WI38 (cell line): ENCODE data around the gene NELFB.

ENCODE experiments used
- H3K4me3 ChIP-seq: 2 replicates; pipeline ENCODE4 v1.5.1; 2011; ENCODE audit warnings: low read depth, mild to moderate bottlenecking, control low read depth, low read length
- CTCF ChIP-seq: IDR thresholded peaks from 2 replicates; pipeline ENCODE4 v1.5.1; 2012; ENCODE audit warnings: low read depth, mild to moderate bottlenecking, control low read depth, low read length

NELFB gene

DNA sequence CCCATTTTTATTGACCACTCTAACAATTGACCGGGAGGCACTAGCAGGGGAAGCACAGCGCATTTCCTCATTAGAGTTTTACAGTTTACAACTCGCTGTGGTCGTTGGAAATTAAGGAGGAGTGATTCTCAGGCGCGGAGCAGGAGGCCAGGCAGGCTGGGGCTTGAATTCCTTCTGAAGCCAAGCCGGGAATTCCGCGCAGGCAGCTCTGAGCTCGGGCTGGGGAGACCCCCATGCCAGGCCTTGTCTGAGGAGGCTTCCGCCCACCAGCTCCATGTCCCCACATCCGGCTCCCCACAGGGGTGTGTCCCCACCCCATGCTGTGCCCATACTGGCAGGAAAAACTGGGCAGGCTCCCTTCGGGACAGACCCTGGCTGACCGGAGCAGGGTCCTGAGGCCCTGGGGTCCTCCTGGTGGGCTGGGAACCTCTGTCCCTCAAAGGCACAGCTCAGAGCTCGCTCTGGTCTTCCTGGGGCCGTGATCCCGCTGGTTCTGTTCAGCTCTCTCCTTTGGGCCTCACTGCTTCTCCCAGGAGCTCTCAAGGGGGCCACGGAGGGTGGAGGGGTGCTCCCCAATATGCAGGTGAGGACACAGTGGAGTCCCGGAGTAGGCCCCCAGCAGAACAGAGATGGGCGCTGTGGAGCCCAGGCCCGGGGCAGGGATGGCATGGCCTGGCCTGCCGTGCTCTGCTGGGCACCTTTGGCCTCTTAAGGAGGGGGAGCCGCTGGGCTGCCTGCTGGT lies 48.2 kb downstream of the NELFB start:
- no peak for TF ChIP-seq CTCF
- no peak overlapping the region for H3K4me3 ChIP-seq

DNA sequence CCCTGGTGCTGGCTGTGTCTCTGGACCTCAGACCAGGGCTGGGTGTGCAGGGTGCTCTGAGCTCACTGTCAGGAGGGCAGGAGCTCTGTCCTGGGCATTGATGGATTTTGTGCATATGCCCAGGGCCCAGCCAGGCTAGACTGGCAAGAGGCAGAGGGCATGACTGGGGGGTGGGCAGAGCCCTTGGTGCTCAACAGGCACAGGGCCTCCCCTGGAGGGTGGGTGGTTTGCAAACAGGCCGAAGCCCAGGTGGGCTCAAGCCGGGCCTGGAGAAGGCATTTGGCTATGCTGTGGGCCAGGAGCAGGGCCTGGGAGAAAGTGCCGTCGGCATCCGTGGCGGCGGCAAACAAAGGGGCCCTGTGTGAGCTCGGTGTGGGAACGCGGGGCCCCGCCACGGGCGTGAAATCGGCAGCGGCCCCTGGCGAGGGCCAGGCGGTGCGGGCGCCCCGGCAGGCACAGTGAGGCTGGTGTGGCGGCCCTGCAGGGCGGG lies 48.8 kb downstream of the NELFB start:
- no peak for TF ChIP-seq CTCF
- H3K4me3 ChIP-seq, result no peak overlapping the region

DNA sequence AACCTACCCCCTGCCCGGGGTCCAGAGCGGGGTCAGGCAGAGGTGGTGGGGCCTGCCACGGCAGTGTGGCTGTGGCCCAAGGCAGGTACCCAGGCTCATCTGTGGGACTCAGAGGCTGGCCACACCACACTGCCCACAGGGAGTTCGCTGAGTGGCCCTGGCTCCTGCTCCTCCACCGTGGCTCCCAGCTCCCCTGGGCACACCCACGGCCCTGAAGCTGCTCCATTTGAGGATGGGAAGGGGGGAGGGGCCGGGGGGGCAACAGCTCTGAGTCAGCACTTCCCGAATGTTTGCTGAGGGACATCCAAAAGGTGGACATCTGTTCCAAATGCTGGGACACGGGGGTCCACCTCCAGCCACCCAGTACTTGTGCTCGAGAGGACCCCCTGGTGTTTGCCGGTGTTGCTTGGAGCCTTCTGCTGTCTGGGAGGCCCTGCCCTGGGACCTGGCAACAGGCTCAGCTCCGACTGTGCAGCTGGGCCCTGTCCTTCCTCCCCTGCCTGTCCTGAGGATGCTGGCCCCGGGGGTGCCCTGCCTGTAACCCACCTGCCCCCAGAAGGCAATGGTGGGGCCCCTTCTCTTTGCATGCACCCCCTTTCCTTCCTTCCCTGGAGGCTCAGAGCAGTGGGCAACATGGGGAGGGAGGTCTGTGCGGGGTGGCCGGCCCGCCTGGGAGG lies 49.4 kb downstream of the NELFB start:
- no peak overlapping the region for H3K4me3 ChIP-seq
- TF ChIP-seq CTCF, result no peak

DNA sequence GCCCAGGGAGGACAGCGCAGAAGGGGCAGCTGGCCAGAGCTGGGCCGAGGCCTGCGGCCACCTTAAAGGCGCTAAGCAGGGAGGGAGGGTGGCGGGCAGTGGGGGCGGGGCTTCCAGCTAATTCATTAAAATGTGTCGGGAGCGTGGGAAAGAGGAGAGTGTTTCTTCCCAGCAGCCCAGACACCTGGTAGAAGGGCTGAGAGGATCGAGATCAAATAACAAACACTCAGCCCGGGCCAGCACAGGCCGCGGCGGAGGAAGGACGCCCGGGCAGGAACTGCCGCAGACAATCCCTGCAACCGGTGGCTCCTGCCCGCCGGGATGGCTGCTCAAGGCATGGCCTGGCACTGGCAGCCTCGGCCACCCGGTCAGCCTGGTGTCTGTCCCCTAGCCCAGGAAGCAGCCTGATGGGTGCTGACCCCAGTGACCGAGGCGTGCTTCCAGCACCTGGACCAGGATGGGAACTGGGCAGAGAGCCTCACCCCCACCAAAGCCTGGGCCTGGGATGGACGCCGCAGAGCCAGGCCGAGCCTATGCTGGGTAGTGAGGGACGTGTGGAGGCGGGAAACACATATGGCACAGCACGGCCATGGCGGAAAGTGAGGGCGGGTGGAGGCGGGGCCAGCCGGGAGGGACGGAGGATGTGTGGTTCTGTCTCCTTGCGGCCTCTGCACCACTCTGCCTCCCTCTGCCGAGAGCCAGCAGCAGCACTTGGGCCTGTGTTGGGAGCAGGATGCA lies 50.1 kb downstream of the NELFB start:
- no peak overlapping the region for H3K4me3 ChIP-seq

GRCh38 chr9:137305798-137306065 lies 50.6 kb downstream of the NELFB start:
- no peak overlapping the region for H3K4me3 ChIP-seq
- TF ChIP-seq CTCF, result no peak

More for the DNA sequence above, 50.1 kb downstream of the NELFB start:
- no peak for TF ChIP-seq CTCF

- no peak overlapping the region for H3K4me3 ChIP-seq
- no peak for TF ChIP-seq CTCF
These were observed 51.1 kb downstream of the NELFB start for GRCh38 chr9:137306066-137306849.
